Cardiac fibroblast (primary cell): ENCODE measurements around the gene CDHR2.

Source experiments
- DNase-seq, 2 donors: peaks; one replicate each; pipeline versions ENCODE4 v3.0.0 to v3.0.0-alpha.2; 2010; ENCODE audit warnings: low read depth in 2 of 2
- H3K4me3 ChIP-seq, 2 donors: replicated peaks in 1 of 2; 1 replicate in 1 of 2; 2 replicates in 1 of 2; pipeline ENCODE4 v1.5.1; 2011; ENCODE audit warnings: low read depth in 2 of 2, low read length in 2 of 2, mild to moderate bottlenecking in 2 of 2, moderate library complexity in 1 of 2
- TF ChIP-seq, protein P1 (sequence below): IDR thresholded peaks from one replicate; pipeline ENCODE4 v1.5.1; 2011; ENCODE audit warnings: low read depth, mild to moderate bottlenecking, low read length, inconsistent platforms

The CDHR2 gene

DNA sequence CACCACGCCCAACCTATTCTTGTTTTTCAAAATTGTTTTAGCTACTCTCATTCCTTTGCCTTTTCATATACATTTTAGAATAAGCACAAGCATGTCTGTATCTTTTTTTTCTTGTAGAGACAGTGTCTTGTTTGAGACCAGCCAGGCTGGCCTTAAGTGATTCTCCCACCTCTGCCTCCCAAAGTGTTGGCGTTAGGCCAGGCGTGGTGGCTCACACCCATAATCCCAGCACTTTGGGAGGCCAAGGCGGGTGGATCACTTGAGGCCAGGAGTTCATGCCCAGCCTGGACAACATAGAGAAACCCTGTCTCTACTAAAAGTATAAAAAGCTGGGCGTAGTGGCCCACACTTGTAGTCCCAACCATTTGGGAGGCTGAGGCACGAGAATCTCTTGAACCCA lies 25.0 kb upstream of the CDHR2 start:
- no peak for DNase-seq
- TF ChIP-seq, protein P1, sequence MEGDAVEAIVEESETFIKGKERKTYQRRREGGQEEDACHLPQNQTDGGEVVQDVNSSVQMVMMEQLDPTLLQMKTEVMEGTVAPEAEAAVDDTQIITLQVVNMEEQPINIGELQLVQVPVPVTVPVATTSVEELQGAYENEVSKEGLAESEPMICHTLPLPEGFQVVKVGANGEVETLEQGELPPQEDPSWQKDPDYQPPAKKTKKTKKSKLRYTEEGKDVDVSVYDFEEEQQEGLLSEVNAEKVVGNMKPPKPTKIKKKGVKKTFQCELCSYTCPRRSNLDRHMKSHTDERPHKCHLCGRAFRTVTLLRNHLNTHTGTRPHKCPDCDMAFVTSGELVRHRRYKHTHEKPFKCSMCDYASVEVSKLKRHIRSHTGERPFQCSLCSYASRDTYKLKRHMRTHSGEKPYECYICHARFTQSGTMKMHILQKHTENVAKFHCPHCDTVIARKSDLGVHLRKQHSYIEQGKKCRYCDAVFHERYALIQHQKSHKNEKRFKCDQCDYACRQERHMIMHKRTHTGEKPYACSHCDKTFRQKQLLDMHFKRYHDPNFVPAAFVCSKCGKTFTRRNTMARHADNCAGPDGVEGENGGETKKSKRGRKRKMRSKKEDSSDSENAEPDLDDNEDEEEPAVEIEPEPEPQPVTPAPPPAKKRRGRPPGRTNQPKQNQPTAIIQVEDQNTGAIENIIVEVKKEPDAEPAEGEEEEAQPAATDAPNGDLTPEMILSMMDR: no peak
- no peak overlapping the region for H3K4me3 ChIP-seq

DNA sequence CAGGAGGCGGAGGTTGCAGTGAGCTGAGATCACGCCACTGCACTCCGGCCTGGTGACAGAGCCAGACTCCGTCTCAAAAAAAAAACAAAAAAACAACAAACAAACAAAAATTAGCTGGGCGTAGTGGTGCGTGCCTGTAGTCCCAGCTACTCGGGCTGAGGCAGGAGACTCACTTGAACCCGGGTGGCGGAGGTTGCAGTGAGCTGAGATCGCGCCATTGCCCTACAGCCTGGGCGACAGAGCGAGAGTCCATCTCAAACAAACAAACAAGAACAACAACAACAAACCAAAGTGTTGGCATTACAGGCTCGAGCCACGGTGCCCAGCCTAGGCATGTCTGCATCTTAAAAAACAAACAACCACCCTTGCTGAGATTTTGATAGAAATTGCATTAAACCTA lies 24.2 kb upstream of the CDHR2 start:
- TF ChIP-seq, protein P1: no peak
- no peak for DNase-seq
- H3K4me3 ChIP-seq: no peak overlapping the region

DNA sequence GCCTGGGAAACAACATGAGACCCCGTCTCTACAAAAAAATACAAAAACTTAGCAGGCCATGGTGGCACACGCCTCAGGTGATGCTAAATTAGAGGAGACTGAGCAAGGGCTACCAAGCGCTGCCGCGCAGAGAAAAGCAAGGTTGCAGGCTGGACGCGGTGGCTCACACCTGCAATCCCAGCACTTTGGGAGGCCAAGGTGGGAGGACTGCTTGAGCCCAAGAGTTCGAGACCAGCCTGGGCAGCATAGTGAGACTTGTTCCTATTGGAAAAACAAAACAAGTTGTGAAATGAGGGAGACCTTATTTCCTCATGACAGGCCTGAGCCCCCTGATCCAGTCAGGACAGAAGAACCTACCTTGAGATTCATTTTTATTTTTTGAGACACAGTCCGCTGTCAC lies 23.5 kb upstream of the CDHR2 start:
- TF ChIP-seq, protein P1: no peak
- DNase-seq: no peak
- no peak overlapping the region for H3K4me3 ChIP-seq

DNA sequence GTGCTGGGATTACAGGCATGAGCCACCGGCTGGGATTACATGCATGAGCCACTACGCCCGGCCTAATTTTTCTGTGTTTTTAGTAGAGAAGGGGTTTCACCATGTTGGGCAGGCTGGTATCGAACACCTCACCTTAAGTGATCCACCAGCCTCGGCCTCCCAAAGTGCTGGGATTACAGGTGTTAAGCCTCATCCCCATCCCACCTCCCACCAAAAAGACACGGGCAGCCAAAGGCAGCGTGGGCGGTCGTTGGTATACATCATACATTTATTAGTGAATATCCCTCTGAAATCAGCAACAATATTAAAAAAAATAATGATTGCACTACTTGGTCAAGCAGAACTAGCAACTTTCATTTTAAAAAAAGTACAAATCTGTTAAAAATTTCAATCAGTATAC lies 22.7 kb upstream of the CDHR2 start:
- no peak for DNase-seq
- TF ChIP-seq, protein P1: no peak
- no peak overlapping the region for H3K4me3 ChIP-seq

DNA sequence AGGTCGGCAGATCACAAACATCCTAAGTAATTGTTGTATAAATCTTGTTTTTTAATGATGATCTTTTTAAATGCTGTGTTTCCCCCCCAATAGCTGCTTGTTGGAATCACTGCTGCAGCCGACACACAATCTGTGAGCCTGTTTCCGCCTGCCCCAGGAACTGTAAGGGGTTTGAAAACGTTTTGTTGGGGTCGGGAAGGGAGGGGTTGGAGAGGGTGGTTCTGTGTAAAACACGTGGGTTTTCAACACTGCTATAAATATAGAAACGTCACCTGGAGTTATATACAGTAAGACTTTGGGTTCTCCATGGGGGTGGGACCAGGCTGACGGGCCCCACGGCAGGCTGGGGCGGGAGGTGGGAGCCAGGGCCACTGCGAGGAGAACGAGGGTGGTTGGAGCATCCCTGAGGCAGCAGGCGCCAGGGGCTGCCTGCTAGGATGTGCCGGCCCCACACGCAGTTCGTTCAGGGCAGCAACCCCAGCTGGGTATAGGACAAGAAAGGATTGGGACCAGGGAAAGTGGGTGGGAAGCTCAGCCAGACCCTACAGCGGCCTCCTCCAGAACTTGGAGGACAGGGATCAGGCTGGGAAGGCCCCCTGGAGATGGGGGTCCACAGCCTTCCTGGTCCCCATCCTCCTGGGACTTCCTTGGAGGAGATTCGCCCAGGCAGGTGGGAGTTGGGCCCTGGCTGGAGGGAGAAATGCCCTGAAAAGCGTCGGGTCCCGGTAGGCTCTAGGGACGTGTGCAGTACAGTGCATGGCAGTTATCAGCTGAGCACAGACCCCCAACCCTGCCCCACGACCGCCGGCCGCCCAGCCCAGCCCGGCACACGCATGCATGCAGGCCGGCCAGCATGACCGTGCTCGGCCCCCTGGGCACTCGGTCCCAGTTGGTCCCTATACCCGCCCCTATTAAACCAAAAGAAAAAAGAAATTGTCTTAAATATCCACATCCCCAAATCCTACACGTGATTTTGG lies 21.6 kb upstream of the CDHR2 start:
- TF ChIP-seq, protein P1: no peak
- no peak for DNase-seq

DNA sequence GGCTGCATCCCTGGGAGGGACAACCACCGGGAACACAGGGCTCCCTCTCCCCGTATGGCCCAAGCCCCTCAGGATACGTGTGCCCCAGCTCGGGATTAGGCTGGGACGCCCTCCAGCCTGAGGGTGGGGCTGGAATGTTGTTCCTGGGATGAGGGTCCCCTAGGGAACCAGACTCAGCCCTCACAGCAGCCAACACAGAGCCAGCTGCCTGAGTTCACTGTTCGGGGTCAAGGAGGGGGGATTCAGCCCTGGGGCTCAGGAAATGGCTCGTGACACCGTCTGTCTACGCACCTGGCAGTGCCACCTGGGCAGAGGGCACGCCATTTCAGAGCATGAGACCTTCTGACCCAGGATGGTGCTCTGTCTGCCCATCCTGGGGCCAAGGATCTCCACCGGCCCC lies 20.8 kb upstream of the CDHR2 start:
- TF ChIP-seq, protein P1: no peak
- DNase-seq: no peak
- H3K4me3 ChIP-seq: no peak overlapping the region

More for the DNA sequence above, 21.6 kb upstream of the CDHR2 start:
- no peak overlapping the region for H3K4me3 ChIP-seq
